SK-N-SH treated with all-trans-retinoic acid at 6 μM for 48 hours (cell line): ENCODE data around the gene TMPRSS6.

Experiments used
- ARNTL ChIP-seq: fragments of 450-650 bp; formaldehyde crosslinking; IDR thresholded peaks from 2 replicates; pipeline ENCODE4 v1.5.0; 2020; ENCODE audit warnings: low read depth, mild to moderate bottlenecking, moderate library complexity, borderline replicate concordance
- BACH2 ChIP-seq: fragments of 250-450 bp; sonication (Bioruptor Pico); IDR thresholded peaks from 2 replicates; pipeline ENCODE4 v1.9.0; 2021; ENCODE audit warnings: mild to moderate bottlenecking, borderline replicate concordance
- GLIS3 ChIP-seq: fragments of 250-450 bp; sonication (Bioruptor Pico); IDR thresholded peaks from 2 replicates; pipeline ENCODE4 v1.5.0; 2020; ENCODE audit warnings: mild to moderate bottlenecking, moderate library complexity
- ISL1 ChIP-seq: fragments of 250-450 bp; sonication (Bioruptor Pico); IDR thresholded peaks from 2 replicates; pipeline ENCODE4 v2.1.2; 2022; ENCODE audit warnings: mild to moderate bottlenecking, moderate library complexity
- OSR1 ChIP-seq: fragments of 250-450 bp; sonication (Bioruptor Pico); IDR thresholded peaks from 2 replicates; pipeline ENCODE4 v1.8.0; 2022; ENCODE audit warnings: moderate library complexity, mild to moderate bottlenecking, inconsistent platforms
- RARB ChIP-seq: fragments of 250-450 bp; sonication (Bioruptor Pico); IDR thresholded peaks from 2 replicates; pipeline ENCODE4 v1.8.0; 2021; ENCODE audit warnings: mild to moderate bottlenecking, moderate library complexity
- SNAI2 ChIP-seq: fragments of 250-450 bp; sonication (Bioruptor Pico); IDR thresholded peaks from 2 replicates; pipeline ENCODE4 v1.5.0; 2020; ENCODE audit warnings: mild to moderate bottlenecking, moderate library complexity
- TOX ChIP-seq: fragments of 250-450 bp; sonication (Bioruptor Pico); IDR thresholded peaks from 2 replicates; pipeline ENCODE4 v1.8.0; 2021; ENCODE audit warnings: mild to moderate bottlenecking, moderate library complexity, borderline replicate concordance
- ZFP3 ChIP-seq: fragments of 250-450 bp; sonication (Bioruptor Pico); IDR thresholded peaks from 2 replicates; pipeline ENCODE4 v1.5.0; 2020; ENCODE audit warnings: mild to moderate bottlenecking, moderate library complexity
- ZFP30 ChIP-seq: fragments of 450-650 bp; formaldehyde crosslinking; IDR thresholded peaks from 2 replicates; pipeline ENCODE4 v1.5.0; 2022; ENCODE audit warnings: mild to moderate bottlenecking, moderate library complexity
- ZNF70 ChIP-seq: fragments of 450-650 bp; formaldehyde crosslinking; IDR thresholded peaks from 2 replicates; pipeline ENCODE4 v1.5.0; 2020; ENCODE audit warnings: mild to moderate bottlenecking, moderate library complexity
- TF ChIP-seq, protein P1 (sequence below): fragments of 250-450 bp; sonication (Bioruptor Pico); IDR thresholded peaks from 2 replicates; pipeline ENCODE4 v1.8.0; 2020; ENCODE audit warnings: mild to moderate bottlenecking, moderate library complexity, borderline replicate concordance
- TF ChIP-seq, protein P2 (sequence below): fragments of 250-450 bp; sonication (Bioruptor Pico); IDR thresholded peaks from 2 replicates; pipeline ENCODE4 v1.8.0; 2021; ENCODE audit warnings: low read depth, mild to moderate bottlenecking, moderate library complexity, borderline replicate concordance
- TF ChIP-seq, protein P3 (sequence below): fragments of 250-450 bp; sonication (Bioruptor Pico); IDR thresholded peaks from 2 replicates; pipeline ENCODE4 v1.5.1; 2021; ENCODE audit warnings: mild to moderate bottlenecking, moderate library complexity

DNA sequence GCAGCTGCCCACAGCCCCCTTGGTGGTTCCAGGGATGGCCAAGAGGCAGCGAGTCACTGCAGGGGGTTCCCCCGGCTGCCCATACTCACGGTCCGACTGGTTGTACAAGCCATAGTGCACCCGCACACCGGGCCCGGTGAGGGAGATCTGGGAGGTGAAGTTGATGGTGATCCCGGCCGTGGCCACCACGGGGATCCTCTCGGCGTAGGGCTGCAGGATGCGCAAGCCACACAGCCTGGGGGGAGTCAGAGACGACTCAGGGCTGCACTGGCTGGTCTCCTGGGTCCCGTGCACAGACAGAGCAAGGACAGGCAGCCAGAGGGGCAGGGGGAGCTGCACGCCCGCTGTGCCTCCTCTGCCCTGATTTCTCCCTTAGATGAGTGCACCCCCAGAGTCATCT is 34.5 kb downstream of the TMPRSS6 start:
- TF ChIP-seq SNAI2 (CRISPR knock-in tag), result no peak
- no peak for TF ChIP-seq OSR1 (CRISPR knock-in tag)
- TF ChIP-seq BACH2 (CRISPR knock-in tag), result no peak
- TF ChIP-seq ARNTL (CRISPR knock-in tag), result no peak
- no peak for TF ChIP-seq ZFP3
- TF ChIP-seq ZNF70 (CRISPR knock-in tag), result no peak
- TF ChIP-seq ZFP30 (CRISPR knock-in tag), result no peak
- TF ChIP-seq, protein P1, sequence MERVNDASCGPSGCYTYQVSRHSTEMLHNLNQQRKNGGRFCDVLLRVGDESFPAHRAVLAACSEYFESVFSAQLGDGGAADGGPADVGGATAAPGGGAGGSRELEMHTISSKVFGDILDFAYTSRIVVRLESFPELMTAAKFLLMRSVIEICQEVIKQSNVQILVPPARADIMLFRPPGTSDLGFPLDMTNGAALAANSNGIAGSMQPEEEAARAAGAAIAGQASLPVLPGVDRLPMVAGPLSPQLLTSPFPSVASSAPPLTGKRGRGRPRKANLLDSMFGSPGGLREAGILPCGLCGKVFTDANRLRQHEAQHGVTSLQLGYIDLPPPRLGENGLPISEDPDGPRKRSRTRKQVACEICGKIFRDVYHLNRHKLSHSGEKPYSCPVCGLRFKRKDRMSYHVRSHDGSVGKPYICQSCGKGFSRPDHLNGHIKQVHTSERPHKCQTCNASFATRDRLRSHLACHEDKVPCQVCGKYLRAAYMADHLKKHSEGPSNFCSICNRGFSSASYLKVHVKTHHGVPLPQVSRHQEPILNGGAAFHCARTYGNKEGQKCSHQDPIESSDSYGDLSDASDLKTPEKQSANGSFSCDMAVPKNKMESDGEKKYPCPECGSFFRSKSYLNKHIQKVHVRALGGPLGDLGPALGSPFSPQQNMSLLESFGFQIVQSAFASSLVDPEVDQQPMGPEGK (CRISPR knock-in tag), result no peak
- no peak for TF ChIP-seq RARB (CRISPR knock-in tag)
- TF ChIP-seq, protein P2, sequence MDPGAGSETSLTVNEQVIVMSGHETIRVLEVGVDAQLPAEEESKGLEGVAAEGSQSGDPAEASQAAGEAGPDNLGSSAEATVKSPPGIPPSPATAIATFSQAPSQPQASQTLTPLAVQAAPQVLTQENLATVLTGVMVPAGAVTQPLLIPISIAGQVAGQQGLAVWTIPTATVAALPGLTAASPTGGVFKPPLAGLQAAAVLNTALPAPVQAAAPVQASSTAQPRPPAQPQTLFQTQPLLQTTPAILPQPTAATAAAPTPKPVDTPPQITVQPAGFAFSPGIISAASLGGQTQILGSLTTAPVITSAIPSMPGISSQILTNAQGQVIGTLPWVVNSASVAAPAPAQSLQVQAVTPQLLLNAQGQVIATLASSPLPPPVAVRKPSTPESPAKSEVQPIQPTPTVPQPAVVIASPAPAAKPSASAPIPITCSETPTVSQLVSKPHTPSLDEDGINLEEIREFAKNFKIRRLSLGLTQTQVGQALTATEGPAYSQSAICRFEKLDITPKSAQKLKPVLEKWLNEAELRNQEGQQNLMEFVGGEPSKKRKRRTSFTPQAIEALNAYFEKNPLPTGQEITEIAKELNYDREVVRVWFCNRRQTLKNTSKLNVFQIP (CRISPR knock-in tag), result no peak
- no peak for TF ChIP-seq GLIS3 (CRISPR knock-in tag)
- no peak for TF ChIP-seq ISL1 (CRISPR knock-in tag)
- TF ChIP-seq, protein P3, sequence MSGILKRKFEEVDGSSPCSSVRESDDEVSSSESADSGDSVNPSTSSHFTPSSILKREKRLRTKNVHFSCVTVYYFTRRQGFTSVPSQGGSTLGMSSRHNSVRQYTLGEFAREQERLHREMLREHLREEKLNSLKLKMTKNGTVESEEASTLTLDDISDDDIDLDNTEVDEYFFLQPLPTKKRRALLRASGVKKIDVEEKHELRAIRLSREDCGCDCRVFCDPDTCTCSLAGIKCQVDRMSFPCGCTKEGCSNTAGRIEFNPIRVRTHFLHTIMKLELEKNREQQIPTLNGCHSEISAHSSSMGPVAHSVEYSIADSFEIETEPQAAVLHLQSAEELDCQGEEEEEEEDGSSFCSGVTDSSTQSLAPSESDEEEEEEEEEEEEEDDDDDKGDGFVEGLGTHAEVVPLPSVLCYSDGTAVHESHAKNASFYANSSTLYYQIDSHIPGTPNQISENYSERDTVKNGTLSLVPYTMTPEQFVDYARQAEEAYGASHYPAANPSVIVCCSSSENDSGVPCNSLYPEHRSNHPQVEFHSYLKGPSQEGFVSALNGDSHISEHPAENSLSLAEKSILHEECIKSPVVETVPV (CRISPR knock-in tag), result no peak
- TF ChIP-seq TOX (CRISPR knock-in tag), result no peak
